ENCODE results near the gene TULP3. TPM values are rescaled to one million over a fixed set of nuclear protein-coding genes. Genes with fewer than 3 reads are reported as not detected.

TULP3 gene
- total RNA-seq, 1 donor from 2014 or later, result 2.7 TPM

DNA sequence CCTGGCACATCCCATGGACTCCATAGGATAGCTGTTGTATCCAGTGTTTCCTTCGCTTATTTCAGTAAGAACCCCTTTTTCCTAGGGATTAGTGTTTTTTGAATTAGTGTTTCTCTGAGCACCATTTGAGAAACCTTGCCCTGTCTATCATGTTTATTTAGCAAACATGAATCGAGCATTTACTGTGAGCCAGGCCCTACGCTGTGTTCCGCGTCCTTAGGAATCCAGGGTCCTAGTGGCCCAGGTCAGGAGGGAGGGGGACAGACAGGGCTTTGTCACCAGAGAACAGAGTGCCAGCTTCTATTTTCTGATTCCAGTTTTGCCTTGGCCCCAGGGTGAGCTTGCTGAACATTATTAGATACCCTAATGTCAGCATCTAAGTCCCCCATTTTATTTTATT is 71.0 kb downstream of the TULP3 start:
- ATAC-seq (no peak), DNase-seq (ENCODE audit: low spot score) (no peak)

DNA sequence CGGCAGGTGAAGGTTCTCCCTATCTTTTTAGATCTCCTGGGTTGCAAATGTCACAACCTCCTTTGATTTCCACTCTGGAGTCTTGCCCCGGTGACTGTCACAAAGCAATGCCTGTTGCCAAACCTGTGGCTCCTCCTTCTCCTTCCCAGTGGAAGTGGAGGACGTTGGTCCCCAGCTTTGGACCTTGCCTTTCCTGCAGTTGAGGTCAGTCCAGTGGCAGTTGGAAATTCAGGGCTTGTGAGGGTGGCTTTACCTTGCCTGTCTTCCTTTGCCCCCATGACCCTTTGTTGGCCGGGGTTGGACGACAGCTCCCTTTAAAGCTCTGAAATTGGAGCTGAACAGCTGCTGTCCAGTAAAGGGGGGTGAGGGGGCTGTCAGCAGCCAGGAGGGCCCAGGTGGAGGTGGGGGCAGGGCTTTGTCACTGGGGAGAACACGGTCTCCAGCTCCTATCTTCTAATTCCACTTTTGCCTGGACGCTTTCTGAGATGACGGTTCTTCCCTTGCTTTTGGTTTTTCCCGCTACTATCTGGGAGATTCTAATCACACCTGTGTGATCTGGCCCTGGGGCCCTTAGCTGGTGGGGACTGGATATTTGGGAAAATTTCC is 72.6 kb downstream of the TULP3 start:
- peak; percentile 41 for ATAC-seq
- DNase-seq (ENCODE audit: low spot score), result no peak

DNA sequence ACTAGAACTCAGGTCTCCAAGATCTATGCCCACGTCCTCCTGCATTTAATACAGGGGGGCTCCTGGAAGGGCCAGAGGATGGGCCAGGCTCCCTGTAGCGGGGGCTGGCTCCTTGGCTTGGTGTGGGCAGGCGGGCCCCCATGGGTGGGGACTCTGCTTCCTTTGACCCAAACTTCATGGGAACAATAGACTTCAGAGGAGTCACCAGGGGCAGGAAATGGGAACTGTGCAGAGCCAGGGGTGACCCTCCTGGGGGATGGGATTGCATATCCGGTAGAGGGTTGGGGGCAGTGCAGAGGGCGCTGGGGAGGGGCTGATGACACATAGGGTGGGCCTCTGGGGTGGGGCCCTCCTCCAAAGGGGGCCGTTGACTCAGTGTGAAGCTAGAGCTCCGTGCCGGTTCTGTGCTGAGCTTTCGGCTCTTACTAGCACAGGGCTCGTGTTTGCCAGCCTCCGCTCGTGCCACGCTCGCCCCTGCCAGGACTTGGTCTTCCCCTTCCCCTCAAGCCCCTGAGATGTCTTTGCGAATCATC is 73.1 kb downstream of the TULP3 start:
- no peak for DNase-seq (ENCODE audit: low spot score)

DNA sequence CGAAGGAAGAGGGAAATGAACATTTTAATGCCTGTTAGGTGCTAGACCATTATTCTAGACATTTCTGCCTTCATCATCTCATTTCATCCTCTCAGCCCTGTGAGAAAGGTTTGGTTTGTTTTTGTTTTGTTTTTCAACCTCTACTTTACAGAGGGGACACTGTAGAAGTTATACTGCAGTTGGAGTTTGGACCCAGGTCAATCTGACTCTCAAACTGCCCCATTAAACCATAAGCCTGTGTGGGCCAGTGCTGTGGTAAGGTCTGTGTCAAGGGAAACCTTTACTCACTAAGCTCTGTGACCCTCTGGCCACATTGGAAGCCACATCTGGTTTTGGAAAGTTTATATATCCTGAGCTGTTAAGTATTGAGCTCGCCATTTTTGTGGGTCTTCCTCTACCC is 77.0 kb downstream of the TULP3 start:
- ATAC-seq (peak; percentile 23), DNase-seq (ENCODE audit: low spot score) (no peak)

More for the DNA sequence above, 73.1 kb downstream of the TULP3 start:
- ATAC-seq, result peak; percentile 29

DNA sequence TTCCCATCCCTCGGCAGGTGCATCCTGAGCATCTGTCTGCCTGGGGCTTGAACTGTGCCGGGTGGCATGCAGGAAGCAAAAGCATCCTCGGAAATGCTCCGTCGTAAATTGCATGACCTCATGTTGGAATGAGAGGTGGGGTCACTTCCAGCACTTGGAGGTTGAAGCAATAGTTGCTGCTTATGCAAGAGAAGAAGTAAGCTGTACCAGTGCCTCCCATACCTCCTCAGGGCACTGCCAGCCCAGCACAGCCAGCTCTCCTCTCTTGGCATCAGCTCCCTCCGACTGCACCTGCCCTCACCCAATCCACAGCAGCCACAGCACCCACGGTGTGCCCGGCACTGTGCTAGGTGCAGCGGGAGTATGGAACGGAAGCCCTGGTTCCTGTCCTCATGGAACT is 80.1 kb downstream of the TULP3 start:
- no peak for DNase-seq (ENCODE audit: low spot score)
- ATAC-seq, result no peak

DNA sequence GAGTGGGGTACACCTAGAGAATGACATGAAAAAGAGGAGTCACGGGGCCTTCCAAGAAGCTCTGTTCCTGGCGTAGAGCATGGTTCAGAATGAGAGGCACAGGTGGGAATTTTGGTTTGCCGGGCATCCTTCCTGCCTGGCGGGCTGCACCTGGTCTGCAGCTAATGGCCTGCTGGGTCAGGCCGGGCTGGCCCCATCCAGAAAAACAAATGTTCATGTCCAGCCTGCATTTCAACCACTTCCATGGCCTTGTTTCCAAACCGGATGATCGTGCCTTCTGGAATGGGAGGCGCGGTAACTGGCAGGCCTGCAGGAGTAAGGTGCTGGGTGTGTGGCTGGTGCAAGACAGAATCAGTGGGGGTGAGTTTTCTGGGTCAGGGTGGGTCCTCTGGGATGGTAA is 82.9 kb downstream of the TULP3 start:
- ATAC-seq, result no peak

DNA sequence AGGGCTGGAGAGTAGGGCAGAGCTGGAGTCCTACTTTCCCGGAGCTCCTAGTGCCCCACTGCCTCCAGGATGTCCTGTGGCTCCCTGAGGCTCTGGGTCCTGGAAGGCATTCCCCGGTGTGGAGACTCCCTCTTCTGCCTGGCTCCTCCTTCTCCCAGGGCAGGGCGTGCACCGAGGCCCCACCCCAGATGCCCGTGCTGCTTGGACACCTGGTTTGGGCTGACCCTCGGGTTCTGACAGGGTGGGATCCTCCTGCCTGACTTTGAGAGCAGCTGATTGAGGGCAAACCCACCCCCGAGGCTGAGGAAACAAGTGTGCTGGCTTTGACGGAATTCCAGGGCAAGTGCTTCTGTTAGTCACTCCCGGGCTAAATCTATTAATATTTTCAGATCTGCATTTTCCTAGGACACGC is 83.9 kb downstream of the TULP3 start:
- no peak for DNase-seq (ENCODE audit: low spot score)
- no peak for ATAC-seq

More for the DNA sequence above, 82.9 kb downstream of the TULP3 start:
- DNase-seq (ENCODE audit: low spot score), result no peak

DNA sequence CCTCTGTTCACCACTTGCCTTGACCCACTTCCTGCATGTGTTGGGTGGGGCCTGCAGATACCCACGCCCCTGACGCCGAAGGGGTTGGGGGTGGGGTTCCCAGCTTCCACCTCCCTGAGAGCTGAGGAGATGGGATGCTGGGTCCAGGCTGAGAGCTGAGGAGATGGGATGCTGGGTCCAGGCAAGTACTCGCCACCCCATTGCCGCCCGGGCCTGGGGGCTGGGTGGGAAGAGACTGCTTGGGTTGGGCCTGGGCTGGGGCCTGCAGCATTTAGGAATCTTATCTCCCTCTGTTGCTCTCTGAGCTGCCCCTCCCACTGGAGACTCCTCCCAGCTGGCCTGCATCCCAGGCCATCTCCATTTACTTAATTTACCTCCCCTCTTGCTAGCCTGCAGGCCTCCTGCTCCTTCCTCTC is 85.9 kb downstream of the TULP3 start:
- DNase-seq (ENCODE audit: low spot score) (no peak), ATAC-seq (no peak)

DNA sequence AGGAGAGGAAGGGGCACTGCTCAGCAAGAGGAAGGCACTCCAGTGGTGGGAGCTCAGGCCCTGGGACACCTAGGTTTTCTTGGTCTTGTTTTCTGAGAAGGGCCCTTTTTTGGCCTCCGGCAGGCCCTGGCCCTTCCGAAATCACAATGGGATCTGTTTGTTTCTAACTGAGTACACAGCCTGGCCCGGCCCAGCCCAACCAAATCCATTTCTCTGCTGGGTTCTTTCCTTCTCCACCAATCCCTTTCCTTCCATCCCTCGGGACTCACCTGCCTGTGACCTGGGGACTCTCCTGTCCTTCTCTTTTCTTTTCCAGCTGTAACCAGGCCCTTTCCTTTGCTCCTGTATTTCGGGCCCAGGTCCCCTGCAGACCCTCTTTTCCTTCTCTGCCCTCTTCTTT is 87.1 kb downstream of the TULP3 start:
- no peak for DNase-seq (ENCODE audit: low spot score)
- ATAC-seq, result no peak

DNA sequence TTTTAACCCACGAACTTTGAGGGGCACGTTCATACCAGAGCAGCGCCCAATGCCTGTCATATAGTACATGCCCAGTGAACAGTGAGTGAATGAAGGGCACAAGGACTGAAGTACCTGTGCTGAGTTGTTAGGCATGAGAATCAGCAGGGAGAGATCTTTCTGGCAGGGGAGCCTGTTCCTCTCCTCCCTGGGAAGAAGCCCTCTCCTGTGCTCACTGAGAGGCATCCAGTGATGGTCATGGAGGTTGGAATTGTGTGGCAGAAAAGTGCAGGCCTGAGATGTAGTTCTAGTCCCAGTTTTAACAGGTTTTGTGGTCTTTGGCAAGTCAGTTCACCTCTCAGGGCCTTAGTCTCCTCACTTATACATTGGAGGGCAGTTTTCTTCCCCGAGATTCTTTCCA is 89.1 kb downstream of the TULP3 start:
- ATAC-seq (no peak), DNase-seq (ENCODE audit: low spot score) (no peak)

DNA sequence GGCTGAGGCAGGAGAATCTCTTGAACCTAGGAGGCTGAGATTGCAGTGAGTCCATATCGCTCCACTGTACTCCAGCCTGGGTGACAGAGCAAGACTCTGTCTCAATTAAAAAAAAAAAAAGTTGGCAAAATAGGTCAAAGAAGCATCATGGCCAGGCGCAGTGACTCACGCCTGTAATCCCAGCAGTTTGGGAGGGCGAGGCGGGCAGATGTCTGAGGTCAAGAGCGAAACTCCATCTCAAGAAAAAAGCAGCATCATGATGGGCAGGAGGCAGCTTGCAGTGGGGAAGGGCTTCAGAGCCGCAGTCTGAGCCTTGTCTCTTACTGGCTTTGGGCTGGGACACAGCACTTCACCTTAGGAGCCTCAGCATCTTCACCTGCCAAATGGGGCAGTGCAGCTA is 89.9 kb downstream of the TULP3 start:
- ATAC-seq (no peak), DNase-seq (ENCODE audit: low spot score) (no peak)

DNA sequence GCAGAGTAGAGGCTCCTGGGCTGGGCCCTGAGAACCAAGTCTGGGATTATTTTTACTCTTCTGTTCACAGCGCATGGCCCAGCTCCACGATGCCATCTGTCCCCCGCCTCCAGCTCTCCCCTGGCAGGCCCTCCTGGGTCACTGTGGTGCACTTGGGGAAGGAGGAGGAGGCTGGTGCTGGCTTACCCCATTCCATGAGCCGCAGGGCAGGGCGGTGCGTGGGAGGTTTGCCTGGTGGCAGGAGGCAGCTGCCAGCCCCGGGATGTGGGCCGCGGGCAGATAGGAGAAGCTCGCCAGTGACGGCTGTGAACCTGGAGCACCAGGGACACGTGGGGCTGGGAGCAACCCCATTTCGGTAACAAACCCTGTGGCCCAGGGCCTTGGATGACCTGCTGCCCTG is 91.7 kb downstream of the TULP3 start:
- ATAC-seq, result no peak

DNA sequence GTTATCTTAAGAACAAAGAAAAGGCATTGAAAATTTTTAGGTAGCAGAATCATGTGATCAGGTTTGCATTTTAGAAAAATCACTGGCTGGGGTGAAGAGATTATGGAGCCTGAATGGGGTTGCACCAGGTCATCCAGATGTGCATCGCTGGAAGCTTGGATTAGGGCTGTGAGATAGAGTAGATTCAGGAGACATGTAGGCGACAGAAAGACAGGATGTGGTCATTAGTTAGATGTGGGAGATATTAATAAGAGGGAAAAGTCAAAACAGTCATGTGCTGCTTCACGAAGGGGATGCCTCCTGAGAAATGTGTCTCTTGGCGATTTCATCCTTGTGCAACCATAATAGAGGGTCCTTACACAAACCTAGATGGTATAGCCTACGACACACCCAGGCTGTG is 93.6 kb downstream of the TULP3 start:
- no peak for DNase-seq (ENCODE audit: low spot score)
- no peak for ATAC-seq

More for the DNA sequence above, 91.7 kb downstream of the TULP3 start:
- DNase-seq (ENCODE audit: low spot score), result no peak

DNA sequence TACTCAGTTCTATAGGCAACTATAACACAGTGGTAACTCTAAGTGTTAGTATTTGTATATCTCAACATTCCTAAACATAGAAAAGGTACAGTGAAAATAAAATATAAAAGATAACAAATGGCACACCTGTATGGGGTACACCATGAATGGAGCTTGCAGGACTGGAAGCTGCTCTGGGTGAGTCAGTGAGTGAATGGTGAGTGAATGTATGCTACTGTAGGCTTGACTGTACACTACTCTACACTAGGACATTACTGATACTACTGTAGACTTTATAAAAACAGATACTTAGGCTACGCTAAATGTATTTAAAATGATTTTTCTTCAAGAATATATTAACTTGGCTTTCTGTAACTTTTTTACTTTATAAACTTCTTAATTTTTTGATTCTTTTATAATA is 94.0 kb downstream of the TULP3 start:
- ATAC-seq, result no peak
- DNase-seq (ENCODE audit: low spot score), result no peak

DNA sequence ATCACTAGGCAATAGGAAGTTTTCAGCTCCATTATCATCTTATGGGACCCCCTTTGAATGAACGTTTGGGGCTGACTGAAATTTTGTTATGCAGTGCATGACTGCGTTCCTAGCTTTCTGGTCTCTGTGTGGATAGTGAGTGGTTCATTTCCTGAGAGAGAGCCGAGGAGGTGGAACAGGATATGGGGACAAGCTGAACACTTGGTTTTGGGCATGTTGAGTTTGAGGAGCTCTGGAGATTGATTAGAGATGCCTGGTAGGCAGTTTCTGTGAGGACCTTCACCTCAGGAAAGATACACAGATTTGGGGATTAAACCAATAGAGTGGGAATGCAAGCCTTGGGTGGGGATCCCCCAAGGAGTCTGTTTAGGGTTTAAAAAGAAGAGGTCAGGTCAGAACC is 96.2 kb downstream of the TULP3 start:
- no peak for ATAC-seq
- DNase-seq (ENCODE audit: low spot score), result no peak

DNA sequence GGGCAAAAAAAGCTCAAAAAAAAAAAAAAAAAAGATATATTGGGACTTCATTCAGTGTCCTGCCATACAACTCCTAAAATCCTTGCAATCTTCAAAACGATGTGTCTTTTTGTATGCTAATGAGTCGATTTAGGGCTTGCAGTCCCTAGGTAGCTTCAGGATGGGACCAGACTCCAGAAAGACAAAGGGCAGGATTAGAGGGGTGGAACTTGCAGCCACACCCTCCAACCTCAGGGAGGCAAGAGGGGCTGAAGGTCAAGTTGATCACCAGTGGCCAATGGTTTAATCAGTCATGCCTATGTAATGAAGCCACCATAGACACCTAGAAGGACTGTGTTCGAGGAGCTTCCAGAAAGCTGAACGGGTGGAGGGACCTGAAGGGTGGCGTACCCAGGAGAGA is 97.8 kb downstream of the TULP3 start:
- no peak for ATAC-seq
- no peak for DNase-seq (ENCODE audit: low spot score)

Other genes starting within 250 kb of the TULP3 start
- 50.4 TPM for gene FKBP4, start 95.9 kb upstream of the TULP3 start, total RNA-seq
- 14.6 TPM for gene ITFG2, start 78.2 kb upstream of the TULP3 start, total RNA-seq
- 0.15 TPM for gene NRIP2, start 55.9 kb upstream of the TULP3 start, total RNA-seq
- not detected for gene TEX52, start 33.9 kb upstream of the TULP3 start, total RNA-seq
- 0.86 TPM for gene FOXM1, start 13.7 kb upstream of the TULP3 start, total RNA-seq
- 1.8 TPM for gene RHNO1, start 13.7 kb upstream of the TULP3 start, total RNA-seq
- 1.6 TPM for gene TEAD4, start 68.5 kb downstream of the TULP3 start, total RNA-seq
- 43.7 TPM for gene TSPAN9, start 186.5 kb downstream of the TULP3 start, total RNA-seq

All from left lobe of liver (tissue), 2 donors.